Fibroblast of the aortic adventitia (primary cell): ENCODE data around the gene MAGEC2. TPM values are rescaled to one million over a fixed set of nuclear protein-coding genes. Genes with fewer than 3 reads are reported as not detected.

Experiments used
- DNase-seq: peaks from one replicate; pipeline ENCODE4 v3.0.0-alpha.2; 2010; ENCODE audit warnings: low read depth
- H3K4me3 ChIP-seq: 2 replicates; pipeline ENCODE4 v1.5.1; 2011; ENCODE audit warnings: low read depth, mild to moderate bottlenecking, control low read depth, low read length, moderate library complexity
- total RNA-seq: library from RNA; depleted of rRNA; stranded (reverse); fragments of >200 nt; gene quantifications from 2 replicates; pipeline ENCODE4 v1.2.3, GENCODE V29; 2012; ENCODE audit warnings: low replicate concordance
- TF ChIP-seq, protein P1 (sequence below): IDR thresholded peaks from 2 replicates; pipeline ENCODE4 v1.5.1; 2011; ENCODE audit warnings: mild to moderate bottlenecking, low read length, control low read depth, inconsistent platforms; ENCODE audit not compliant: insufficient read depth

Gene MAGEC2, protein sequence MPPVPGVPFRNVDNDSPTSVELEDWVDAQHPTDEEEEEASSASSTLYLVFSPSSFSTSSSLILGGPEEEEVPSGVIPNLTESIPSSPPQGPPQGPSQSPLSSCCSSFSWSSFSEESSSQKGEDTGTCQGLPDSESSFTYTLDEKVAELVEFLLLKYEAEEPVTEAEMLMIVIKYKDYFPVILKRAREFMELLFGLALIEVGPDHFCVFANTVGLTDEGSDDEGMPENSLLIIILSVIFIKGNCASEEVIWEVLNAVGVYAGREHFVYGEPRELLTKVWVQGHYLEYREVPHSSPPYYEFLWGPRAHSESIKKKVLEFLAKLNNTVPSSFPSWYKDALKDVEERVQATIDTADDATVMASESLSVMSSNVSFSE
- 0.09 TPM in 1 of 2 replicates, not detected in the other for total RNA-seq

DNA sequence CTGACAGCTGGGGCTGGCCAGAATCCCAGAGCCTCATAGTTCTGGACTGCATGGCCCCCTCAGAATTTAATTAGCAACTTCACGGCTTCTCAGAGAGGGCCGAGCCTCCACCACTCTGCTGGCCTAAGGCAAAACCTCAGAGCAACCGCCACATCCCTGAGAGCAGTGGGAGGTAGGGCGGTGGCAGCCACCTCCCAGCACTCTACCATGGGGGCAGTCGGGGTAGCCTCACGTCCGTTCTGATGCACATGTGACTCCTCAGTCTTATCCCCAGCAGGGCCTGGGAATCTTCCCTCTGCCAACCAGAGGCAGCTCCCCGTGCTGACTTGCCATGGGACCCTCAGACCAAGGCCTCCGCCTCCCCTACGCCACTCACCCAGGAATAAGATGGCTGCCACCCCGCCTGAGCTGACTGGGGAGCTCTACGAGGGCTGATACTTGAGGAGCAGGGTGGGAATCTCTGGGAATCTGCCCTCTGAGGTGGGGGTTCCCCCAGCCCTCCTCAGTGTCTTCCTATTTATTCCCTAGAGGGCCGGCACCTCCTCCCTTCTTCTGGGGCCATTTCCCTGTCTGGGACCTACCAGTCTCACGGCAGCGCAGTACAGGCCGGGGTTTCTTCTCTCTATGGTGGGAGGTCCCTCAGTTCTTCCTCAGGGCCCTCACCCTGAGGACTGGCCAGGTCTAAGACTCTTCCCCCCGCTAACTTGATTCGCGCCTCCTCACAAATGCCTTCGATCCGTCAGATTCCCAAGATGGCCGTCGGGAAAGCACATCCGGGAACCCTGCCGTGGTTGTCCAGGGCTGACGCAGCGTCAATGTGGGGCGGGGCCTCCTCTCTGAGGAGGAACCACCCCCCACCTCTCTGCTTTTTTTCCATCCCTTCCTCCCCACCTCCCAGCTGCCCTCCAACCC, at the start of gene MAGEC2:
Gene MAGEC2, minus strand, starts transcription at position 769 of the 912 bp plus-strand sequence. CDS start 1,303 bp downstream, outside the sequence.
- no peak for DNase-seq
- H3K4me3 ChIP-seq, result no peak within 1 kb of the TSS
- TF ChIP-seq, protein P1, sequence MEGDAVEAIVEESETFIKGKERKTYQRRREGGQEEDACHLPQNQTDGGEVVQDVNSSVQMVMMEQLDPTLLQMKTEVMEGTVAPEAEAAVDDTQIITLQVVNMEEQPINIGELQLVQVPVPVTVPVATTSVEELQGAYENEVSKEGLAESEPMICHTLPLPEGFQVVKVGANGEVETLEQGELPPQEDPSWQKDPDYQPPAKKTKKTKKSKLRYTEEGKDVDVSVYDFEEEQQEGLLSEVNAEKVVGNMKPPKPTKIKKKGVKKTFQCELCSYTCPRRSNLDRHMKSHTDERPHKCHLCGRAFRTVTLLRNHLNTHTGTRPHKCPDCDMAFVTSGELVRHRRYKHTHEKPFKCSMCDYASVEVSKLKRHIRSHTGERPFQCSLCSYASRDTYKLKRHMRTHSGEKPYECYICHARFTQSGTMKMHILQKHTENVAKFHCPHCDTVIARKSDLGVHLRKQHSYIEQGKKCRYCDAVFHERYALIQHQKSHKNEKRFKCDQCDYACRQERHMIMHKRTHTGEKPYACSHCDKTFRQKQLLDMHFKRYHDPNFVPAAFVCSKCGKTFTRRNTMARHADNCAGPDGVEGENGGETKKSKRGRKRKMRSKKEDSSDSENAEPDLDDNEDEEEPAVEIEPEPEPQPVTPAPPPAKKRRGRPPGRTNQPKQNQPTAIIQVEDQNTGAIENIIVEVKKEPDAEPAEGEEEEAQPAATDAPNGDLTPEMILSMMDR, result no peak

DNA sequence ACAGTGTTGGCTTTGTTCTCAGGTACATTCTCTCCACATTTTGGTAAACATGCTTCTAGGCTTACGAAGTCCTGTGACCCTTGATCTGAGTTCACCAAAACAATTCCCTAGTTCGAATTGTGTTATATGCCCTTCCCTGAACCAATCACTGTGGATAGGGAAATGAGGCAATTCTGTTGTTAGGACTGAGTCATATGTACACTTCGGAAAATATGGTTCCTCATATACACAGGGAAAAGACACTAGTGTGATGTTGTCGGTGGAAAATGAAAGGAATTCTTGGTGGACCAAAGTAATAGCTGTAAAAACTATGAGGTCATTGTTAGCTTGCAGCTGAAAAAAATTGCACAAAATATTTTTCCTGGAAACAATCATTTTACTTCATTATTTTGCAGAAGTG, 46.6 kb upstream of the MAGEC2 start:
- DNase-seq, result no peak
- H3K4me3 ChIP-seq, result no peak overlapping the region
- TF ChIP-seq, protein P1, result no peak

DNA sequence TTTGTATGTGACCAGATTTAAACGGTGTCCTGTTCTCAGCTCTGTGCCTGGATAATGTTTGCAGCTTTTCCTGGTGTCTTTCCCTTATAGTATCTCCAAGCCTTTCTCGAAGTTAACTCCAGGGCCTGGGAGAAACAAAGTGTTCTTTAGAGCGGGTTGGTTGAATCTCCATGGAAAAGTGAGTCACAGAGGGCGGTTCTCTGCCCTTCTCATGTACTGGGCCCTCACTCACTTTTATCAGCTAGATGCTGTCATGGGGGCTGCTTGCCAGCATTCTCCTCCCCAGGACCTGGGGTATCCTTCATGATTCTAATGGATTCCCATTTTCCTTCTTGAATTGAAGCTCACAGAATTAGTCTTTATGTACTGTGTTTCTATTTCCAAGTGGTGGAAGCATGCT, 46.1 kb upstream of the MAGEC2 start:
- TF ChIP-seq, protein P1, result no peak
- no peak overlapping the region for H3K4me3 ChIP-seq
- DNase-seq, result no peak

DNA sequence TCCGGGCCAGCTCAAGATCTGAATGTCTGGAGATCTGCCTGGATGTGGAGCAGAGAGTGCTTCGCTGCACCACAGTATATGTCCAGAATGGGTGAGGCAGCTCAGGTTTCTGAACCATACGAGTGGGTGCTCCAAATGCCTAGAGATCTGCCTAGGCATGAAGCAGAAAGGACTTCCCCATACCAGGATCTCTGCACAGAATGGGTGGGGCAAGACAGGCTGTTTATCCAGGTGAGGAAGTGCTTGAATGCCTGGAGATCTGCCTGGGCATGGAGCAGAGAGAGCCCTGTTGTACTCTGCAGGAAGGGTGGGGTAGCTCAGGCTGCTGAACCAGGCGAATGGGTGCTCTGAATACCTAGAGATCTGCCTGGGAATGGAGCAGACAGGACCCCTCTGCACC, 45.4 kb upstream of the MAGEC2 start:
- DNase-seq, result no peak
- no peak overlapping the region for H3K4me3 ChIP-seq
- TF ChIP-seq, protein P1, result no peak

DNA sequence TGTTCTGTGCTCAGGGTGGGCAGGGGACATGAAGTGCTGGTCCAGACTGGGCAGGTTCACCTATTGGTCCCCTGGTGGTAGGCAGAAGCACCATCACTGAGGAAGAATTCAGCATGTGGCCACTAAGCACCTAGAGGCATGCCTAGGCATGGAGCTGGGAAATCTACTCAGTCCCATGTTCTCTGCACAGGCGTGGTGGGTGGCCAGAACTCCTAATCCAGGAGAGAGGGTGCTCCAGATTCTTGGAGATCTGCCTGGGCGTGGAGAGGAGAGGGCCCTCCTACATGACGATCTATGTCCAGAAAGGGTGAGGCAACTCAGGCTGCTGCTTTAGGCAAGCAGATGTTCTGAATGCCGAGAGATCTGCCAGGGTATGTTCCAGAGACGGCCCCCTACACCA, 44.6 kb upstream of the MAGEC2 start:
- DNase-seq, result no peak
- TF ChIP-seq, protein P1, result no peak
- no peak overlapping the region for H3K4me3 ChIP-seq

DNA sequence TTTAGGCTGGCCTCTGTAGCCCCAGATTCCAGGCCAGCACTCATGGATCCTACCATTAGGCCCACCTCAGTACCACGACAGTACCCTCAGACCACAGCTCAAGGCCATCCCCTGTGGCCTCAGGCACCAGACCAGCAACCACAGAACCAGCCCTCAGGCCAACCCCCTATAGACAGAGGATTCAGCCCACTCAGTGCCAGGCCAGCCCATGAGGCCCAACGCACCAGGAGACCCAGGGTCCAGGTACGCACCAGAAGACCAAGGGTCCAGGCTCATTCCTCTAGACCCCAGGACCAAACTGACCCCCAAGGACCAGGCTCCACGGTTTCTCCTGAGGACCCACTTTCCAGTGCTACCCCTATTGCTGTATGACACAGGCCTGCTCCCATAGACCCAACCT, 39.5 kb upstream of the MAGEC2 start:
- TF ChIP-seq, protein P1, result no peak
- no peak for DNase-seq
- H3K4me3 ChIP-seq, result no peak overlapping the region
